ENCODE measurements around the gene SVIL.

DNA sequence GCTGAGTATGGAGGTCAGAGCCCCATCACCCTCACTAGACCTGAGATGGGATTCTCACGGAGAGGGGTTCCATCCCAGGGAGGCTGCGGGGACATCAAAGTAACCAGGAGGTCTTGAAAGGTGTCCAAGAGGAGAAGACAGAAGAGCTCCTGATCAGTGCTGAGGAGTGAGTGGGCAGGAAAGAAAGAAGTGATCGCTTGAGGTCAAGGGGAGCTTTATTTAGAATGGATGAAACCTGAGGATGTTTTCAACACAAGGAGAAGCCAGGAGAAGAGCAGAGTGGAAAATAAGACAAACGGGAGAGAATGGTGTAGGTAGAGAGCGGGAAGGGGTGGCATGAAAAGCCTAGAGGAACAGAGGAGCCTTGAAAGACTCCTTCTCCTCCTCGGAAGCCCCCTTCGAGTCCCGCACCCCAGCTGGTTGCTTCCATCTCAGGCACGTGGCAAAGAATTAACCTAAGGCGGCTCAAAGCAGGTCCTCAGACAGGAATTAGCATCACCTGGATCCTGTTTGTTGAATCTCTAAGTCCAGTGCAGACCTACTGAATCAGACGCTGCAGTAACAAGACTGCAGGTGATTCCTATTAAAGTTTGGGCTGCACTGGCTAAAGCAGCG lies 5.8 kb downstream of the SVIL start:
- TF ChIP-seq, protein P1, sequence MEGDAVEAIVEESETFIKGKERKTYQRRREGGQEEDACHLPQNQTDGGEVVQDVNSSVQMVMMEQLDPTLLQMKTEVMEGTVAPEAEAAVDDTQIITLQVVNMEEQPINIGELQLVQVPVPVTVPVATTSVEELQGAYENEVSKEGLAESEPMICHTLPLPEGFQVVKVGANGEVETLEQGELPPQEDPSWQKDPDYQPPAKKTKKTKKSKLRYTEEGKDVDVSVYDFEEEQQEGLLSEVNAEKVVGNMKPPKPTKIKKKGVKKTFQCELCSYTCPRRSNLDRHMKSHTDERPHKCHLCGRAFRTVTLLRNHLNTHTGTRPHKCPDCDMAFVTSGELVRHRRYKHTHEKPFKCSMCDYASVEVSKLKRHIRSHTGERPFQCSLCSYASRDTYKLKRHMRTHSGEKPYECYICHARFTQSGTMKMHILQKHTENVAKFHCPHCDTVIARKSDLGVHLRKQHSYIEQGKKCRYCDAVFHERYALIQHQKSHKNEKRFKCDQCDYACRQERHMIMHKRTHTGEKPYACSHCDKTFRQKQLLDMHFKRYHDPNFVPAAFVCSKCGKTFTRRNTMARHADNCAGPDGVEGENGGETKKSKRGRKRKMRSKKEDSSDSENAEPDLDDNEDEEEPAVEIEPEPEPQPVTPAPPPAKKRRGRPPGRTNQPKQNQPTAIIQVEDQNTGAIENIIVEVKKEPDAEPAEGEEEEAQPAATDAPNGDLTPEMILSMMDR (IDR thresholded peaks at IDR 0.05; ENCODE audit: poor library complexity, severe bottlenecking), result no peak
- TF ChIP-seq EZH2 (IDR thresholded peaks at IDR 0.05; ENCODE audit: borderline replicate concordance, insufficient read depth, low read length, poor library complexity, severe bottlenecking), result no peak
- no peak for TF ChIP-seq POLR2AphosphoS5 (IDR thresholded peaks at IDR 0.05)
- no peak for TF ChIP-seq EP300 (conservative IDR thresholded peaks at IDR 0.05; ENCODE audit: poor library complexity, severe bottlenecking)
